ENCODE results near the gene TEAD4.

DNA sequence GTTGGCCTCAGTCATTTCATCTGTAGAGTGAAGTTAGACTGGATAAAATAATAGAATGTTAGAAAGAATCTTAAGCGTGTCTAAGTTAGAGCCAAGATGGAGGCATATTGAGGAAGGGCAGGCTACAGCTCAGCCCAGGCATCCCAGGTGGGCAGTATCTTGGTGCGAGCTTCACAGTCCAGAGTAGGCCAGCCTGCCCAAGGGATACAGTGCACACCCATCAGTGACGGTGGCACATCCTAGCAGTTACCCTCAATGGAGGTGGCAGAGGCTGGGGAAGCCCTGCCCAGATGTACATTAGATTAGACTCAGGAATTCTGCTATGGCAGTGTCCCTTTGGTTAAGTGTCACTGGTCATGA, 47.0 kb upstream of the TEAD4 start:
- TF ChIP-seq POLR2A (IDR thresholded peaks at IDR 0.05) (no peak), POLR2AphosphoS5 (IDR thresholded peaks at IDR 0.05) (no peak)
- TF ChIP-seq, protein P1, sequence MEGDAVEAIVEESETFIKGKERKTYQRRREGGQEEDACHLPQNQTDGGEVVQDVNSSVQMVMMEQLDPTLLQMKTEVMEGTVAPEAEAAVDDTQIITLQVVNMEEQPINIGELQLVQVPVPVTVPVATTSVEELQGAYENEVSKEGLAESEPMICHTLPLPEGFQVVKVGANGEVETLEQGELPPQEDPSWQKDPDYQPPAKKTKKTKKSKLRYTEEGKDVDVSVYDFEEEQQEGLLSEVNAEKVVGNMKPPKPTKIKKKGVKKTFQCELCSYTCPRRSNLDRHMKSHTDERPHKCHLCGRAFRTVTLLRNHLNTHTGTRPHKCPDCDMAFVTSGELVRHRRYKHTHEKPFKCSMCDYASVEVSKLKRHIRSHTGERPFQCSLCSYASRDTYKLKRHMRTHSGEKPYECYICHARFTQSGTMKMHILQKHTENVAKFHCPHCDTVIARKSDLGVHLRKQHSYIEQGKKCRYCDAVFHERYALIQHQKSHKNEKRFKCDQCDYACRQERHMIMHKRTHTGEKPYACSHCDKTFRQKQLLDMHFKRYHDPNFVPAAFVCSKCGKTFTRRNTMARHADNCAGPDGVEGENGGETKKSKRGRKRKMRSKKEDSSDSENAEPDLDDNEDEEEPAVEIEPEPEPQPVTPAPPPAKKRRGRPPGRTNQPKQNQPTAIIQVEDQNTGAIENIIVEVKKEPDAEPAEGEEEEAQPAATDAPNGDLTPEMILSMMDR (IDR thresholded peaks at IDR 0.05 in 8 of 11, conservative IDR thresholded peaks at IDR 0.05 in 3 of 11) = no peak

Measured in spleen (tissue), 7 donors.